ENCODE measurements around the gene MTMR10.

Gene MTMR10

GRCh38 chr15:30991255-30992235 lies at the start of gene MTMR10:
TSS of gene MTMR10 (minus strand) at chr15:30991628. CDS start at chr15:30991506, 122 bp downstream.
- peak; percentile 79 for DNase-seq

GRCh38 chr15:31040611-31041010 lies 49.2 kb upstream of the MTMR10 start:
- no peak for DNase-seq

- DNase-seq: no peak
Observed at GRCh38 chr15:31039961-31040360, 48.5 kb upstream of the MTMR10 start.

GRCh38 chr15:31037731-31038477 lies 46.5 kb upstream of the MTMR10 start:
- DNase-seq: no peak

- DNase-seq: no peak
Observed at GRCh38 chr15:31036783-31037182, 45.4 kb upstream of the MTMR10 start.

GRCh38 chr15:31035610-31036009 lies 44.2 kb upstream of the MTMR10 start:
- no peak for DNase-seq

GRCh38 chr15:31034152-31034551 lies 42.7 kb upstream of the MTMR10 start:
- no peak for DNase-seq

GRCh38 chr15:31032961-31033371 lies 41.5 kb upstream of the MTMR10 start:
- no peak for DNase-seq

- no peak for DNase-seq
Observed at GRCh38 chr15:31031471-31032067, 40.1 kb upstream of the MTMR10 start.

- no peak for DNase-seq
Observed at GRCh38 chr15:31027910-31028578, 36.6 kb upstream of the MTMR10 start.

GRCh38 chr15:31025996-31026395 lies 34.6 kb upstream of the MTMR10 start:
- no peak for DNase-seq

- no peak for DNase-seq
Observed at GRCh38 chr15:31024979-31025378, 33.6 kb upstream of the MTMR10 start.

- DNase-seq: no peak
Observed at GRCh38 chr15:31024330-31024729, 32.9 kb upstream of the MTMR10 start.

- no peak for DNase-seq
Observed at GRCh38 chr15:31023841-31024240, 32.4 kb upstream of the MTMR10 start.

- no peak for DNase-seq
Observed at GRCh38 chr15:31021067-31021665, 29.7 kb upstream of the MTMR10 start.

GRCh38 chr15:31020542-31020941 lies 29.1 kb upstream of the MTMR10 start:
- DNase-seq: no peak

GRCh38 chr15:31019986-31020385 lies 28.6 kb upstream of the MTMR10 start:
- no peak for DNase-seq

GRCh38 chr15:31017311-31017710 lies 25.9 kb upstream of the MTMR10 start:
- no peak for DNase-seq

- DNase-seq: no peak
Observed at GRCh38 chr15:31016446-31016915, 25.1 kb upstream of the MTMR10 start.

- no peak for DNase-seq
Observed at GRCh38 chr15:31014608-31014925, 23.1 kb upstream of the MTMR10 start.

- no peak for DNase-seq
Observed at GRCh38 chr15:31013863-31014607, 22.6 kb upstream of the MTMR10 start.

- DNase-seq: no peak
Observed at GRCh38 chr15:31012455-31012854, 21.0 kb upstream of the MTMR10 start.
